ENCODE measurements around the gene PPARG.

- TF ChIP-seq CTCF (IDR thresholded peaks at IDR 0.05) (no peak), ATF1 (CRISPR knock-in tag; IDR thresholded peaks at IDR 0.05) (no peak), CBFB (CRISPR knock-in tag; IDR thresholded peaks at IDR 0.05; ENCODE audit: low read depth) (no peak), STAT6 (CRISPR knock-in tag; conservative IDR thresholded peaks at IDR 0.05; ENCODE audit: low read depth) (no peak), ZNF532 (CRISPR knock-in tag; IDR thresholded peaks at IDR 0.05; ENCODE audit: borderline replicate concordance) (no peak), USF1 (CRISPR knock-in tag; IDR thresholded peaks at IDR 0.05) (no peak), ZNF263 (CRISPR knock-in tag; IDR thresholded peaks at IDR 0.05; ENCODE audit: low read depth) (no peak), SP1 (CRISPR knock-in tag; conservative IDR thresholded peaks at IDR 0.05) (no peak), ETV6 (CRISPR knock-in tag; IDR thresholded peaks at IDR 0.05) (no peak), NR3C1 (CRISPR knock-in tag; conservative IDR thresholded peaks at IDR 0.05; ENCODE audit: low read depth) (no peak), USF2 (CRISPR knock-in tag; IDR thresholded peaks at IDR 0.05) (no peak)
Observed at GRCh38 chr3:12447075-12447474, 158.2 kb downstream of the PPARG start.
